Measurements from ENCODE around the gene CHST11.

Gene CHST11

DNA sequence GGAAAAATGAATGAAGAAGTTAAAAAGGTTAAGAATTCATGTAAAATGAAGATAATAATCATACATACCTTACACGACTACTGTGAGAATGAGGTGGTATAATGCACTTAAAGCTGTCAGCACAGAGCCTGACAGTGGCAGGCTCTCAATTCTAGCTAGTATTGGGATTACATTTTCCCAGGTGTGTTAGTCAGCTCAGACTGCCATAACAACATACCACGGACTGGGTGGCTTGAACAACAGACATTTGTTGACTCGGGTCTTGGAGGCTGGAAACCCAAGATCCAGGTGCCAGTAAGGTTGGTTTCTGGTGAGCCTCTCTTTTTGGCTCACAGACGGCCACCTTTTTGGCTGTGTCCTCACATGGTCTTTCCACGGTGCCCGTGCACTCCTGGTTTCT lies 167.8 kb downstream of the CHST11 start:
- ChIA-PET CTCF (interaction anchor here (0.7 kb wide), 2 partner anchors 30 to 201 kb away, joined by 3 read pairs; no protein-coding TSS in a partner anchor), POLR2A (no interaction called here)
- Histone ChIP-seq H3K4me3 (ENCODE audit: low read depth, low read length) (no peak overlapping the region), H3K4me1 (ENCODE audit: control insufficient read depth, insufficient read depth, low read length) (peaks cover 17% of the 10 kb centered on the region), H3K9me3 (ENCODE audit: control insufficient read depth, insufficient read depth, low read depth, low read length) (no peaks in the 10 kb centered on the region), H3K27ac (ENCODE audit: extremely low read depth, low read depth, low read length) (no peak overlapping the region), H3K36me3 (ENCODE audit: control insufficient read depth in 2 of 2, insufficient read depth in 1 of 2, low read length in 2 of 2) (no peaks in the 10 kb centered on the region)
- TF ChIP-seq REPIN1 (tag by site-specific recombination; IDR thresholded peaks at IDR 0.05; ENCODE audit: low read depth) (no peak), YY1 (tag by site-specific recombination; IDR thresholded peaks at IDR 0.05) (no peak), ZNF747 (tag by site-specific recombination; IDR thresholded peaks at IDR 0.05) (no peak), ZBTB26 (tag by site-specific recombination; optimal IDR thresholded peaks at IDR 0.05) (no peak), ZNF629 (tag by site-specific recombination; IDR thresholded peaks at IDR 0.05) (no peak), ZNF707 (tag by site-specific recombination; IDR thresholded peaks at IDR 0.05) (no peak), ZNF626 (tag by site-specific recombination; IDR thresholded peaks at IDR 0.05) (no peak), GLI4 (tag by site-specific recombination; IDR thresholded peaks at IDR 0.05) (no peak), ZNF404 (tag by site-specific recombination; IDR thresholded peaks at IDR 0.05) (no peak), ZNF555 (tag by site-specific recombination; conservative IDR thresholded peaks at IDR 0.05) (no peak), OVOL3 (tag by site-specific recombination; IDR thresholded peaks at IDR 0.05) (no peak), ZNF792 (tag by site-specific recombination; IDR thresholded peaks at IDR 0.05) (no peak), ZNF521 (tag by site-specific recombination; IDR thresholded peaks at IDR 0.05) (no peak), ZNF10 (tag by site-specific recombination; IDR thresholded peaks at IDR 0.05) (no peak)
- TF ChIP-seq, protein P1, sequence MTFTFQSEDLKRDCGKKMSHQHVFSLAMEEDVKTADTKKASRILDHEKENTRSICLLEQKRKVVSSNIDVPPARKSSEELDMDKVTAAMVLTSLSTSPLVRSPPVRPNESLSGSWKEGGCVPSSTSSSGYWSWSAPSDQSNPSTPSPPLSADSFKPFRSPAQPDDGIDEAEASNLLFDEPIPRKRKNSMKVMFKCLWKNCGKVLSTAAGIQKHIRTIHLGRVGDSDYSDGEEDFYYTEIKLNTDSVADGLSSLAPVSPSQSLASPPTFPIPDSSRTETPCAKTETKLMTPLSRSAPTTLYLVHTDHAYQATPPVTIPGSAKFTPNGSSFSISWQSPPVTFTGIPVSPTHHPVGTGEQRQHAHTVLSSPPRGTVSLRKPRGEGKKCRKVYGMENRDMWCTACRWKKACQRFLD (tag by site-specific recombination; IDR thresholded peaks at IDR 0.05), result no peak

GRCh38 chr12:104626069-104626837 lies 169.5 kb downstream of the CHST11 start:
- ChIA-PET POLR2A (no interaction called here), CTCF (interaction anchor here (0.7 kb wide), 1 partner anchor 423 kb away, joined by 3 read pairs; no protein-coding TSS in a partner anchor)
- TF ChIP-seq ZNF114 (tag by site-specific recombination; IDR thresholded peaks at IDR 0.05) (no peak), PRDM6 (tag by site-specific recombination; IDR thresholded peaks at IDR 0.05) (peak; percentile 59)
- Histone ChIP-seq H3K36me3 (ENCODE audit: control insufficient read depth in 2 of 2, insufficient read depth in 1 of 2, low read length in 2 of 2) (no peaks in the 10 kb centered on the region), H3K4me3 (ENCODE audit: low read depth, low read length) (no peak overlapping the region), H3K4me1 (ENCODE audit: control insufficient read depth, insufficient read depth, low read length) (peaks cover 16% of the 10 kb centered on the region), H3K9me3 (ENCODE audit: control insufficient read depth, insufficient read depth, low read depth, low read length) (no peaks in the 10 kb centered on the region), H3K27ac (ENCODE audit: extremely low read depth, low read depth, low read length) (no peak overlapping the region)

Data from HEK293 (cell line).